HG03342 (cell line): ENCODE results near the gene CACNA1F.

ENCODE experiments used
- ATAC-seq: cut with Tn5 transposase; IDR thresholded peaks from one replicate; pipeline ENCODE4 v1.9.1; 2021; ENCODE audit warnings: mild to moderate bottlenecking, moderate library complexity; ENCODE audit not compliant: unreplicated experiment

CACNA1F gene

DNA sequence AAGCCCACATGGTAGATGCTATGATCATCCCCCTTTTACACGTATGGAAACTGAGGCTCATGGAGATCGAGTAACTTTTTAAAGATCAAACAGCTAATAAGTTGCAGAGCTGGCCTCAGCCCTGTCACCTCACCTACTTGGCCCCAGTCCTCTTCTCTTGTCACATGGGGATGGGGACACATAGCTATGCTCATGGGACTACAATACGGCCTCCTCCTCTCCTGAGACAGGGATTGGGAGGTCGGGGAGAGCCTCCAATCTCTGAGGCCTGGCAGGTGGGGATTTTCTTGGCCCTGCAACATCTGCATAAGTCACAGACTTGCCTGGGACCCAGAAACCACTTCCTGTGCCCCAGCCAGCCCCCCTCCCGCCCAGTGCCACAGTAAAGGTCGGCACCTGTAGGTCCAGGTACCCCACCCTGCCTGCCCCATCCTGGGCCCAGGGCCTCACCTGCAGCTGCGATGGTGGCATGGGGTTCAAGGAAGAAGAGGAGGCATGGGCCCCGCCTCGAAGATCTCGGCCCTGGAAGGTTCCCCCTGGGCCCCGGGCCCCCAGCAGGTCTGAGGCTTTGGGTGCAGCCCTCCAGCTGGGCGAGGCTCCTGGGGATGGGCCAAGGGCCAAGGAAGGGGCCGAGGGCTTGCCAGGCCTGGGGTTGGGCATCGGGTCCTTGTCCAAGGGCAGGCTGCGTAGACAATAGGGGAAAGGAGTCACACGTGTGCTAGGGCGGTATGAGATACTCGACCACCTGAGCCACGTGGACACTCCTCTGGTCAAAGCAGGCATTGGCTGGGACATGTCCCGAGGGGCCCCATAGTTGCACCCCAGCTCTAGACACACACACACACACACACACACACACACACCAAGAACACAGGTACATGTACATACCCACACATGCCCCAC, 25.0 kb upstream of the CACNA1F start:
- ATAC-seq = no peak

DNA sequence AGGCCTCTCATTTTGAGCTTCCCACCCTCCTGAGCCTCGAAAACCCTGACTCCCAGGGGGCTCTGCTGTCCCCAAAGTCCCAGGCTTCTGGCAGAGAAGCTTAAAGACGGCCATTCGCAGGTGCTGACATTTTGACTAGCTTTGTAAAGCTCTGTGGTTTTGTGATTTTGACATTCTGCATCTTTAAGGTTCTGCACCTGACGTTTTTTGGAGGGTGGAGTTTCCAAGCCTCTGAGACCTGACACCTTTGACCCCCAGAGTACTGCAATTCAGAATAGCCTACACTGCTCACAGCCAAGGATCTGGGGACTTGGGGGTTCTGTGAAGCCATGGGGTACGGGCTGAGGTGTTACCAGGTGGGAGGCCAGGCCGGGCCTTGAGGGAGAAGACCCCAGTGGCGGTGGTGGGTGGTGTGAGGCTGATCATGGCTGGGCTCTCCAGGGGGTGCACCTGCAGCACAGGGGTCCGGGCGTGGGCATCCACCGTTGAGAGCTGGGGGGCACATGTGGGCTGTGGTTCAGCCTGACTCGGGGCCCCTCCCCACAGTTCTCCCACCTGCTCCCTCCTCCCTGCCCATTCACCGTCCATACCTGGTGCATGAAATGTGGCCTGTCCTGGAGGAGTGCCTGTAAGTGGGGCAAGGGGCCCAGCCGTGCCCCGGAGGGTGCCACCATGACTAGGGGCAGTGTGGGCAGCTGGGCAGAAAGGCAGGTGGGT, 24.1 kb upstream of the CACNA1F start:
- ATAC-seq = no peak

DNA sequence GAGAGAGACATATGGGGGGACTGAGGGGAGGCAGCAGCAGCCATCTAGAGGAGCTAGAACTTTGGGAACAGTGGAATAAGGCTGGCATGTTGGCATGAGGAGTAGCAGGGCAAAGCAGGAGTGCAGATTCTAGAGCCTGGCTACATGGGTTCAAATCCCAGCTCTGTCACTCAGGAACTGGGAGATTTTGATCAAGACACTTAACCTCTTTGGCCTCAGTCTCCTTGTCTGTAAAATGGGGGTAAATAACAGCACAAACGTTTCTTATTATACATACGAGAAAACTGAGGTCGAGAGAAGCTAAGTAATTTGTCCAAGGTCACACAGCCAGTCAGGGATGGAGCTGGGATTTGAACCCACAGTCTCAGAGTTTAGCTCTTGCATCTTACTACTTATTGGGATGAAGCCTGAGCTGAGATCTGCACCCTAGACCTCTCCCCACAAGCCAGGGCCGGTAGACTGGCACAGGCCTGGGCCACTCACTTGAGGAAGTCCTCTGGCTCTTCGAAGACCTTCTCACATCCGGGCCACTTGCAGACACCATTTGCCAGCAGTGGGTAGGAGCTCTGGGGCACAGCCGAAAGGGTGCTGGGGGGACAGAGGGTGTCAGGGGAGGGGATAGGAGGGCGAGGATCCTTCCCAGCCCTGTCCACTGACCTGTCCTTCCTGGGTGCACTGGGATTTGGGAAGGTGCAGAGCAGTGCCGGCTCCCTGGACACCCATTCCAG, 23.3 kb upstream of the CACNA1F start:
- ATAC-seq = no peak

DNA sequence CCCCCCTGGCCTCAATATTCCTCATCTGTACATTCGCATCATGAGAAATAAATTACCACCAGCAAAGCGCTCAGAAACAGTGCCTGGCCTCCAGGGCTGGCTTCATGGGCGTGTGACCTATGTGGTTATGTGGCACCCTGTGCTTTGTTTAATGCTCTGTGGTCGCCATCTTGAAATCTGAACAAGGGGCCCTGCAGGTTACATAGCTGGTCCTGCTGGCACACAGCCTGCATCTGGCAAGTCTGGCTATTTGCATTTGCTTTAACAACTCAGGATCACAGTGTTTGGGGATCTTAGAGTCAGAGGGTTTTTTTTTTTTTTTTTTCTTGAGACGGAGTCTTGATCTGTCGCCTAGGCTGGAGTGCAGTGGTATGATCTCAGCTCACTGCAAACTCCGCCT, 21.5 kb upstream of the CACNA1F start:
- ATAC-seq = no peak

DNA sequence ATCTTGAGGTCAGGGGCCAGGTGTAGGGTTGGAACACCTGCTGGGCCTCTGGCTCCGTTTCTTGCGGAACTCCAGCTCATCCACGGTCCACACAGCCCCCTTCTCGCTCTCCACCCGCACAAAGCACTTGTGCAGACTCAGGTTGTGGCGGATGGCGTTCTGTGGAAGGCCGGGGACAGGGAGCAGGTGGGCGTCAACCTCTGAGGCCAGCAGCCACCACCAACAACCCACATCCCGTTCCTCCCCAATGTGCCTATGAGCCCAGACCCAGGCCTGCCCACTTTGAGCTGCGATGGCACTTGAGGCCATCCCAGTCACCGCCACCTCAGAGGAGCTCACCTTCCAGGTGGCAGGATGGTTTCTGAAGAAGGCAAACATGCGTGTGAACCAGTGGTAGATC, 18.2 kb upstream of the CACNA1F start:
- ATAC-seq = no peak

DNA sequence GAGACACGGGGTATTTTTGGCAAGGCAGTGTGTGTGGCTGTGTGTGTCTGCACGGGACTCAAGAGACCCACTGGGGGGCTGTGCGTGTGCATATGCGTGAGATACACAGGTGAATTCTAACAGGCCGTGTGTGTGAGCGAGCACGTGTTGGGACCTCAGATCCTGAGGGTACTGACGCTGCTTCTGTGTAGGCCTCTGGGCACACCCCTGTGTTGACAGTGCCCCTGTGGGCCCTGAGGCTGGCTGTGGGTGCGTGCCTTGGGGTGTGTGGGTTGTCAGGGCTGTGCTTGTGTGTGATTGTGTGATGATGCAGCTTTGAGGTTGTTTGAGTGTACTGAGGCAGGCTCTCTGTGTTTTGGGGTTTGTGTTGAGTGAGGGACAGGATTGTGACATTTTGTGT, 17.4 kb upstream of the CACNA1F start:
- no peak for ATAC-seq

DNA sequence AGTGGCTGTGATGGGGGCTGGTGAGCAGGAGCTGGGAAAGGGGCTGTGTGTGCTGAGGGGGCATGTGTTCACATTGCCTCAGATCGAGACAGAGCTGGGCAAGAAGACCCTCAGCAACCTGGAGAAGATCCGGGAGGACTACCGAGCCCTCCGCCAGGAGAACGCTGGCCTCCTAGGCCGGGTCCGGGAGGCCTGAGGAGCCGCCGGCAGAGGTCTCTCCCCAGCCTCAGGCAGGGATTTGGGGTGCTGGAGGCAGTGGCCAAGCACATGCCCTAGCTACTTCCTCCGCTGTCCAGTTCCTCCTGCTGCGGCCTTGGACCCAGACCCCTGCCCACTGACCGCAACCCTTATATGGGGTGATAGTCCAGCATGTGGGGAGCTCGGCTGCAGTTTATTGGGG, 16.9 kb upstream of the CACNA1F start:
- ATAC-seq = no peak

DNA sequence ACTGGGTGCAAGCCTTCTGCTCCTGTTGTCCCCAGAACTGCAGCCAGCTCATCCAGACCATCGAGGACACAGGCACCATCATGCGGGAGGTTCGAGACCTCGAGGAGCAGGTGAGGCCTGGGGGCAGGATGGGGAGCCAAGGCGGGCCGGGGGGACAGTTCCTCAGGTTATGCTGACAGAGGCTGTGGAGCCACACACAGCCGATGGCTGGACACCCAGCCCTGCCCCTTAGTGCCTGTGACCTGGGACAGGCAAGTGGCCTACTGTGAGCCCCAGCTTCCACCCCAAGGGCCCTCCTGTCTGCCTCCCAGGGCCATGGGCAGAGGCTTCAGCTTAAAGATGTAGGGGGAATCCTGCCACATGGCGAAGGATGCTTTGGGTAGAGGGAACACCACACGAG, 16.5 kb upstream of the CACNA1F start:
- no peak for ATAC-seq

DNA sequence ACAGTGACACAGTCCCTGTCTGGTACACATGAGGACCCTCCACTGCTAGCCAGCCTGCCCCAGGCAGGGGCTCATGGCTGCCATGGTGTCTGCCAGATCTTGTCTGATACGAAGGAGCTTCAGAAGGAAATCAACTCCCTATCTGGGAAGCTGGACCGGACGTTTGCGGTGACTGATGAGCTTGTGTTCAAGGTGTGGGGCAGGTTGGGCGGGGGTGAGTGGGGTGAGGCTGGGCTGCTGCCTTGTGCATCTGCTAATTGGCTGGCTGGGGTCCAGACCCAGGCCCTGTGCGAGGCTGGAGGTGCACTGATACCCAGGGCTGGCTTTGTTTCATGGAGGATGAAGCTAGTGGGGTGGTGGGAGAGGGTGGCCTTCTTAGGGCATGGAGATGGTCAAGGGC, 15.9 kb upstream of the CACNA1F start:
- no peak for ATAC-seq

DNA sequence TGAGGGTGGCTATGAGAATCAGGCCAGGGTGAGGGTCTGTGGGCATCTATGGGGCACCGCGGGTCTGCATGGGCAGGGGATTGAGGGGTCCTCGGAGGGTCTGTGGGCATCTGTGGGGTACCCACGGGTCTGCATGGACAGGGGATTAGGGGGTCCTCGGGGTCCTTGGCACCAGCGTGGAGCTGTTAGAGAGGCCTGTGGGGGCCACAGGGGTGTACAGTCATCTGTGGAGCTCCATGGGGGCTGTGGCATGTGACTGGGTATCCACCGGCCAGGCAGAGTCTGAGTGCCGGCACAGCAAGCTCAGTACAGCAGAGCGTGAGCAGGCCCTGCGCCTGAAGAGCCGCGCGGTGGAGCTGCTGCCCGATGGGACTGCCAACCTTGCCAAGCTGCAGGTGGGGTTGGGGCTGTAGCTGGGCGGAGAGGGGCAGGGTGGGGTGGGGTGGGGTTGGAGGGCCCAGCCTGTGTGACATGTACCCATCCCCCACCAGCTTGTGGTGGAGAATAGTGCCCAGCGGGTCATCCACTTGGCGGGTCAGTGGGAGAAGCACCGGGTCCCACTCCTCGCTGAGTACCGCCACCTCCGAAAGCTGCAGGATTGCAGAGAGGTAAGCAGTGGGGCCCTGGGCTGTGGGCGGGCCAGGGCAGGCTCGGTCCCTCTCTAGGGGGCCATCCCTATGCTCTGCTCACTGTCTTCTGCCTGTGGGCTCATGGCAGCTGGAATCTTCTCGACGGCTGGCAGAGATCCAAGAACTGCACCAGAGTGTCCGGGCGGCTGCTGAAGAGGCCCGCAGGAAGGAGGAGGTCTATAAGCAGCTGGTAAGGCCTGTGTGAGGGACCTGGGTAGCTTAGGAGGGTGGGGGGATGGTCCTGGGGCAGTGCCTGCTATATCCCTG, 15.0 kb upstream of the CACNA1F start:
- ATAC-seq = no peak

DNA sequence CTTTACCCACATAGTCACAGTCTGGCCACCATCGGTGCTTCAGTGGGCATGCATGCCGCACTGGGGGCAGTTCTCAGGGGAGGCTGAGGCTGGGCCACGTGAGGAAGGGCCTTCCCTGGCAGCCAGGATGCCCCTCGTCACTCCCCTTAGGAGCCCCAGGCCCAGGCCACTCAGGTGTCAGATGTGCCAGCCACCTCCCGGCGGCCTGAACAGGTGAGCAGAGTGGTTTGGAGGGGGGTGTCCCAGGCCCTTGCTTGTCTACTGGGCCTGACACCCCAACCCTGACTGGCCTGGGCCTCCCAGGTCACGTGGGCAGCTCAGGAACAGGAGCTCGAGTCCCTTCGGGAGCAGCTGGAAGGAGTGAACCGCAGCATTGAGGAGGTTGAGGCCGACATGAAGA, 14.2 kb upstream of the CACNA1F start:
- no peak for ATAC-seq

DNA sequence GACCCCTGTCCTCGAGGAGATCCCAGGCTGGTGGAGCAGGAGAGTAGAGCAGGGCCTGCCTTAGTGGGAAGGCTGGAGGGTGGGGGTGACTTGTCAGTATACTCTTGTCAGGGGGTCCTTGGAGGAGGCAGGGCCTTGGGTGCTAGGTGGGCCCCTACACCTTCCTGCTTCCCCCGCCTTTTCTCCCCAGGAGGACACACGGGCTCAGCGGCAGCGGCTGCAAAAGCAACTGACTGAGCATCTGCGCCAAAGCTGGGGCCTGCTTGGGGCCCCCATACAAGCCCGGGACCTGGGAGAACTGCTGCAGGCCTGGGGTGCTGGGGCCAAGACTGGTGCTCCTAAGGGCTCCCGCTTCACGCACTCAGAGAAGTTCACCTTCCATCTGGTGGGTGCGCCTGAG, 13.4 kb upstream of the CACNA1F start:
- no peak for ATAC-seq

DNA sequence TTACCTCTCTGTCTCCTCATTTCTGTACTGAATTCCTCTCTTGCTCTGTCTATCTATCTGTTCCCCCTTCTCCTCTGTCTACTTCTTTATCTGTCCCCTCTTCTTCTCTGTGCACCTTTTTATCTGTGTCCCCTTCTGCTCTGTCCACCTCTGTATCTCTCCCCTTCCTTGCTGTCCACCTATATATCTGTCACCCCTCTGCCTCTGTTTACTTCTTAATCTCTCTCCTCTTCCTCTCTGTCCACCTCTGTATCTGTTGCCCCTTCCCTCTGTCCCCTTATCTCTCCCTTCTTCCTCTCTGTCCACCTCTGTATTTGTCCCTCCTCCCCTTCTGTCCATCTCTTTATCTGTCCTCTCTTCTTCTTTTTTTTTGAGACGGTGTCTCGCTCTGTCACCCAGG, 11.1 kb upstream of the CACNA1F start:
- no peak for ATAC-seq

DNA sequence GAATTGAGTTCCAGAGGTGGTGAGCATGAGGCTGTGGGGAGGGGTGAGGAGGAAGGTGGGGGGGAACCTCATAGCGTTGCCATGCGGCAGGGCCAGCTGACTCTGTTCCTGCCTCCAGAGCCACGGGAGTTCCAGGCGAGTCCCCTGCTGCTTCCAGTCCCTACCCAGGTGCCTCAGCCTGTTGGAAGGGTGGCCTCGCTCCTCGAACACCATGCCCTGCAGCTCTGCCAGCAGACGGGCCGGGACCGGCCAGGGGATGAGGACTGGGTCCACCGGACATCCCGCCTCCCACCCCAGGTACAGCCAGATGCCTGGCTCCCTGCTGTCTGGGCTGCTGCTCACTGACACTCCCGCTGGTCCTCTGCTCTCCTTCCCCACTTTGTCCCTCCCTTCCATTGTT, 10.0 kb upstream of the CACNA1F start:
- ATAC-seq = no peak

DNA sequence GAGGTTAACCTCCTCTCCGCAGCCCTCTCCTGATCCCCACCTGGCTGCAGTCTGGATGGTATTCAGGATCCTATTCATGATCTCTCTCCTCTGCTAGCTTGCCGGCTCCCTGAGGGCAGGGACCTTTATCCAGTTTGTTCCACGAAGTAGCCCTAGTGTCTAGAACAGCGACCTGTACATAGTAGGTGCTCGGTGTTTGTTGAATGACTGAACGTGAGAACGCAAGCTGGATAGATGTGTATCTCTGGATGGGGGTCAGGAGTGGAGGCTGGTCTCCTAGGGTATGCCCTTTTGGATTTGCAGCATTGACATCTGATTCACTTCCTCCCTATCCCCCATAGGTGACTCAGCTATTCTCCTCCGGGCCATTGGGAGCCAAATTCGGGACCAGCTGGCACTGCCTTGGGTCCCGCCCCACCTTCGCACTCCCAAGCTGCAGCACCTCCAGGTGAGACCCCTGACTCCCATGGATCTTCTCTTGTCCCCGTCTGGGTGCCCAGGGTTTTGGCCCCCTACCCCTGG, 9.5 kb upstream of the CACNA1F start:
- no peak for ATAC-seq

DNA sequence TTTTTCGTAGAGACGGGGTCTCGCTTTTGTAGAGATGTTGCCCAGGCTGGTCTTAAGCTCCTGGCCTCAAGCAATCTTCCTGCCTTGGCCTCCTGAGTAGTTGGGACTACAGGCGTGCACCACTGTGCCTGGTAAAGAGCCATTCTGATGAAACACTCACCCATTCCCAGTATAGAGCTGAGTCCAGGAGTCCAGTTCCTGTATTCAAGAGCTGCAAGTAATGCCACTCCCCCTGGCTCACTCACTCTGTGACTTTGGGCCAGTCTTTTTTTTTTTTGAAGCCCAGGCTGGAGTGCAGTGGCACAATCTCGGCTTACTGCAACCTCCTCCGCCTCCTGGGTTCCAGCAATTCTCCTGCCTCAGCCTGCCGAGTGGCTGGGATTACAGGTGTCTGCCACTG, 5.6 kb upstream of the CACNA1F start:
- ATAC-seq = no peak

DNA sequence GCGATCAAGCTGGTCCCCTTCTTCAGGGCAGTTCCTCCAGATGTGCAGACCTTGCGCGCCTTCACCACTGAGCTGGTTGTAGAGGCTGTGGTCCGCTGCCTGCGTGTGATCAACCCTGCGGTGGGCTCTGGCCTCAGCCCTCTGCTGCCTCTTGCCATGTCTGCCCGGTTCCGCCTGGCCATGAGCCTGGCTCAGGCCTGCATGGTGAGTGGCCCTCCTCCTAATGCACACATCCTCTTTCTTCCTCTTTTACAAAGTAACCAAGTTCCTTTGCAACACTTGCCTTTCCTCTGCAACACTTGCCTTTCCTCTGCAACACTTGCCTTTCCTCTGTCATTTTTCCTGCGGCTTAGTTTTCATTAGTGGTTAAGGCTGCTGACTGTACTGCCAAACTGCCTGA, 3.9 kb upstream of the CACNA1F start:
- ATAC-seq = no peak

DNA sequence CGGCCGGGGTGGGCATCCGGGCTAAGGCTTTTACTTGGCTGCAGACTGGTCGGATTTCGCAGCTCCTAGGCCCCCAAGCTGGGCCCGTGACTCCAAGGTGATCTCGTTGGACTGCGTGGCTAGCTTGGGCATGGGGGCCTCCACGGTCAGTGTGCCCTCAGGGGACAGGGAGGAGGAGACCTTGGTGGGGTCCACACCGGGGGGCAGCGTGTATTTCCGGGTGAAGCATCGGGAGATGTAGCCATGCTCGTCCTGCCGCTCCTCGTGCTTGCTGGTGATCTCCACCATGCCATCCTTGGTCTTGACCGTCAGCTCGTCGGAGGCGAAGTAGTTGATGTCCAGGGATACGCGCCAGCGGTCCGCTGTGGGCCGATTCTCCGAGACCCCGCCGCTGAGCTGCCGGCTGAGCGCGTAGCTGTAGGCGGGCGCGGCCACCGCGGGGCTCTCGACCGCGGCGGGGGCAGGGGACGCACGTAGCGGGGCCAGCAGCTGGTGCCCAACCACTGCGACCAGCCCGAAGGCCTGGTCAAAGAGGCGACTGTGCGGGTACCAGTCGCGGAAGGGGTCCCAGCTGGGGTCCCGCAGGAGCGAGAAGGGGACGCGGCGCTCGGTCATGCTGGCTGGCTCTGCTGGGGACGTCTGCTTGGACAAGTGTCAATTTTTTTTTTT, 881 bp upstream of the CACNA1F start:
- ATAC-seq = no peak

DNA sequence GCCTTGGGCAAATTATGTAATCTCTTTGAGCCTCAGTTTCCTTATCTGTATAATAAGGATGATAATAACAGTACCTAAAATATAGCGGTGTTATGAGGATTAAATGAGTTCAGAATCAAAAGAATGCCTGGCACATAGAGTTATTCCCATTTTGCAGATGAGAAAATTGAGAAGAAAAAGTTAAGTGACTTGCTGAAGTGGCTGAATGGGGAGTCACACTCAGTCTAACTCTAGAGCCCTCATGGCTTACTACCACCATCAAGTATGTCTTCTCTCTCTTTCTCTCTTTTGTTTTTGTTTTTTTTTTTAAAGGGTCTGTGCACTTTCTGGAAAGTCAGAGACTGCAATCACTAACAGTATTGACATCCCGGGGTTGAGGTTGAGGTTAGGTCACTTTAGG, 615 bp downstream of the CACNA1F start:
- ATAC-seq = no peak
